ENCODE data around the gene SH3PXD2A.
"Not testable (repeated sequence)": the region's sequence is repeated elsewhere in the genome, so short reads cannot be mapped to it uniquely, and the experiment has no call there.

Gene SH3PXD2A

GRCh38 chr10:103791858-103792257 is 63.5 kb downstream of the SH3PXD2A start:
- no peak for DNase-seq (ENCODE audit: low spot score)

GRCh38 chr10:103791291-103791690 is 64.1 kb downstream of the SH3PXD2A start:
- no peak for DNase-seq (ENCODE audit: low spot score)

- no peak for DNase-seq (ENCODE audit: low spot score)
Measured at GRCh38 chr10:103790580-103790979, 64.8 kb downstream of the SH3PXD2A start.

- DNase-seq (ENCODE audit: low spot score) = no peak
Measured at GRCh38 chr10:103789771-103790201, 65.6 kb downstream of the SH3PXD2A start.

- no peak for DNase-seq (ENCODE audit: low spot score)
Measured at GRCh38 chr10:103789161-103789560, 66.2 kb downstream of the SH3PXD2A start.

- no peak for DNase-seq (ENCODE audit: low spot score)
Measured at GRCh38 chr10:103787331-103787730, 68.0 kb downstream of the SH3PXD2A start.

GRCh38 chr10:103786020-103786419 is 69.4 kb downstream of the SH3PXD2A start:
- no peak for DNase-seq (ENCODE audit: low spot score)

- DNase-seq (ENCODE audit: low spot score) = no peak
Measured at GRCh38 chr10:103784723-103785418, 70.5 kb downstream of the SH3PXD2A start.

- no peak for DNase-seq (ENCODE audit: low spot score)
Measured at GRCh38 chr10:103784089-103784488, 71.3 kb downstream of the SH3PXD2A start.

- no peak for DNase-seq (ENCODE audit: low spot score)
Measured at GRCh38 chr10:103783681-103784080, 71.7 kb downstream of the SH3PXD2A start.

GRCh38 chr10:103781329-103782061 is 73.9 kb downstream of the SH3PXD2A start:
- peak; percentile 35 for DNase-seq (ENCODE audit: low spot score)

- no peak for DNase-seq (ENCODE audit: low spot score)
Measured at GRCh38 chr10:103780242-103781149, 74.9 kb downstream of the SH3PXD2A start.

GRCh38 chr10:103778358-103779139 is 76.8 kb downstream of the SH3PXD2A start:
- DNase-seq (ENCODE audit: low spot score) = no peak

GRCh38 chr10:103776878-103777591 is 78.3 kb downstream of the SH3PXD2A start:
- no peak for DNase-seq (ENCODE audit: low spot score)

GRCh38 chr10:103775776-103776175 is 79.6 kb downstream of the SH3PXD2A start:
- peak; percentile 77 for DNase-seq (ENCODE audit: low spot score)

GRCh38 chr10:103772846-103773245 is 82.5 kb downstream of the SH3PXD2A start:
- DNase-seq (ENCODE audit: low spot score) = not testable (repeated sequence)

GRCh38 chr10:103772096-103772845 is 83.1 kb downstream of the SH3PXD2A start:
- peak; percentile 92 for DNase-seq (ENCODE audit: low spot score)

- no peak for DNase-seq (ENCODE audit: low spot score)
Measured at GRCh38 chr10:103770139-103770538, 85.2 kb downstream of the SH3PXD2A start.

GRCh38 chr10:103769176-103769575 is 86.2 kb downstream of the SH3PXD2A start:
- DNase-seq (ENCODE audit: low spot score) = no peak

GRCh38 chr10:103768345-103768744 is 87.0 kb downstream of the SH3PXD2A start:
- no peak for DNase-seq (ENCODE audit: low spot score)
